ENCODE results near the gene OTC.

Gene OTC

GRCh38 chrX:38352362-38352761 lies at the start of gene OTC:
Gene OTC, plus strand, starts transcription at chrX:38352604. Its CDS starts 93 bp downstream, at chrX:38352697.
- no peak within 1 kb of the TSS for H3K4me3 ChIP-seq (ENCODE audit: low read length)
- no peak for TF ChIP-seq ZNF274 (IDR thresholded peaks at IDR 0.05; ENCODE audit: low read depth, low read length)

- no peak for TF ChIP-seq ZNF274 (IDR thresholded peaks at IDR 0.05; ENCODE audit: low read depth, low read length)
- H3K4me3 ChIP-seq (ENCODE audit: low read length), result no peak overlapping the region
Measured at GRCh38 chrX:38304010-38304409, 48.4 kb upstream of the OTC start.

- H3K4me3 ChIP-seq (ENCODE audit: low read length), result no peak overlapping the region
- TF ChIP-seq ZNF274 (IDR thresholded peaks at IDR 0.05; ENCODE audit: low read depth, low read length), result no peak
Measured at GRCh38 chrX:38305971-38306370, 46.4 kb upstream of the OTC start.

GRCh38 chrX:38311743-38312142 lies 40.7 kb upstream of the OTC start:
- no peak overlapping the region for H3K4me3 ChIP-seq (ENCODE audit: low read length)
- TF ChIP-seq ZNF274 (IDR thresholded peaks at IDR 0.05; ENCODE audit: low read depth, low read length), result no peak

GRCh38 chrX:38312436-38312835 lies 40.0 kb upstream of the OTC start:
- no peak for TF ChIP-seq ZNF274 (IDR thresholded peaks at IDR 0.05; ENCODE audit: low read depth, low read length)
- no peak overlapping the region for H3K4me3 ChIP-seq (ENCODE audit: low read length)

DNA sequence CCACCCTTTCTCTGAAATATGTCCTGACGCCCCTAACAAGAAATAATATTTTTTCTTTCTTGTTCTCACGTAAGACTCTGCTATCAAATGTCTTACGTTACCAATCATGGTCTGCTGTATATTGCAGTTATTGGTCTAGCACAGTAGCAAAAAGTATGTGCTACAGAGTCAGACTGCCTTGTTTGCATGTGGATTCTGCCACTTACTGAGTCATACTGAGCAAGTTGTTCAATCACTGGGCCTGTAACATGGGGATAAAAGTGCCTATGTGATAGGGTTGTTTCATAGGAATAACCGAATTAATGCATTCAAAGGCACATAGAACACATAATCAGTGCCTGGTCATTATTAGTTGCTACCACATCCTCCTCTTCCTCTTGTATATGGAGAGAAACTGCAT lies 39.2 kb upstream of the OTC start:
- no peak for TF ChIP-seq ZNF274 (IDR thresholded peaks at IDR 0.05; ENCODE audit: low read depth, low read length)
- H3K4me3 ChIP-seq (ENCODE audit: low read length), result no peak overlapping the region

DNA sequence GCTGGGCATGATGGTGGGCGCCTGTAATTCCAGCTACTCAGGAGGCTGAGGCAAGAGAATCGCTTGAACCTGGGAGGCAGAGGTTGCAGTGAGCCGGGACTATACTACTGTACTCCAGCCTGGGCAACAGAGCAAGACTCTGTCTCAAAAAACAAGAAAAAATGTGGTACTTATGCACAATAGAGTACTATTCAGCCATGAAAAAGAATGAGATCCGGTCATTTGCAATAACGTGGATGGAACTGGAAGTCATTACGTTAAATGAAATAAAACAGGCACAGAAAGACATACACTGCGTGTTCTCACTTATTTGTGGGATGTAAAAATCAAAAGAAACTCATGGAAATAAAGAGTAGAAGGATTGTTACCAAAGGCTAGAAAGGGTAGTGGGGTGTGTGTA lies 37.2 kb upstream of the OTC start:
- no peak for TF ChIP-seq ZNF274 (IDR thresholded peaks at IDR 0.05; ENCODE audit: low read depth, low read length)
- H3K4me3 ChIP-seq (ENCODE audit: low read length), result no peak overlapping the region

DNA sequence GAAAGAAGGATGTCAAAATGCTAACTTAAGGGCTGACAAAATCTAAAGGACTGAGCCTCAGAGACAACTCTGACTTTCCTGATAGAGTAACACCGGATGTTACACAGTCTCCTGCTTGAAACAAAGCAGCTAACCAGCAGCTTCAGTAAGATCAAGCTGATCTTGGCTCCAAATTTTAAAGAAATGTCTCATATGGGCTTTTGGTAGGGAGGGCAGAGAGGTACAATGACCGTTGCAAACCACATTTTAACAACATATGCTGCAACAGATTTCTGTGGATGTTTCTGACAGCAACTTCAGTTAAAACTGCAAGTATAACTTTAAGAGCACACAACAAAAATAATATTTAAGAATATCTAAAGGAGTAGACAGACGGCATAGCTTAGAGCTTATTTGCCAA lies 34.2 kb upstream of the OTC start:
- TF ChIP-seq ZNF274 (IDR thresholded peaks at IDR 0.05; ENCODE audit: low read depth, low read length), result no peak
- H3K4me3 ChIP-seq (ENCODE audit: low read length), result no peak overlapping the region

GRCh38 chrX:38318606-38319005 lies 33.8 kb upstream of the OTC start:
- no peak overlapping the region for H3K4me3 ChIP-seq (ENCODE audit: low read length)
- no peak for TF ChIP-seq ZNF274 (IDR thresholded peaks at IDR 0.05; ENCODE audit: low read depth, low read length)

- H3K4me3 ChIP-seq (ENCODE audit: low read length), result no peak overlapping the region
- no peak for TF ChIP-seq ZNF274 (IDR thresholded peaks at IDR 0.05; ENCODE audit: low read depth, low read length)
Measured at GRCh38 chrX:38320819-38321218, 31.6 kb upstream of the OTC start.

DNA sequence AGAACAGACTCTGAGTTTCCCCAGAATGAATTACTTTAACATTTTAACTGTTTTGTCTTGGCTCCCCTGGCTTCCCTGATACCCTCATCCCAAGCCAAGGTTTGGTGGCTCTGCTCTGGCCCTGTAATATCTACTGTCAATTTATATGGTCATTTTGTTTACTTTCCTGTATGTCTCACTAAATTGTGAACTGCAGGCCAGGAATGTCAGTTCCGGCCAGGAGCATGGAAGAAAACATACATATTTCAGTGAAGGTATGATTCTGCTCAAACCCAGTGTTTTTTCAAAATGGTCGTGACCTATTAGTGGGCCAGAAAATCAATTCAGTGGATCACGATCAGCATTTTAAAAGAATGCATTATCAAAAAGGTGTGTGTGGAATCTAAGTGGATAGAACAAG lies 26.3 kb upstream of the OTC start:
- H3K4me3 ChIP-seq (ENCODE audit: low read length), result peak overlapping the region; percentile 54; the same call in 1 of the 2 replicates
- no peak for TF ChIP-seq ZNF274 (IDR thresholded peaks at IDR 0.05; ENCODE audit: low read depth, low read length)

GRCh38 chrX:38327007-38327774 lies 25.2 kb upstream of the OTC start, which contains the start of gene RPGR:
Gene RPGR, minus strand, starts transcription at chrX:38327509. Its CDS starts 142 bp downstream, at chrX:38327367.
- peak within 1 kb of the TSS; percentile 54 for H3K4me3 ChIP-seq (ENCODE audit: low read length)
- TF ChIP-seq ZNF274 (IDR thresholded peaks at IDR 0.05; ENCODE audit: low read depth, low read length), result no peak

DNA sequence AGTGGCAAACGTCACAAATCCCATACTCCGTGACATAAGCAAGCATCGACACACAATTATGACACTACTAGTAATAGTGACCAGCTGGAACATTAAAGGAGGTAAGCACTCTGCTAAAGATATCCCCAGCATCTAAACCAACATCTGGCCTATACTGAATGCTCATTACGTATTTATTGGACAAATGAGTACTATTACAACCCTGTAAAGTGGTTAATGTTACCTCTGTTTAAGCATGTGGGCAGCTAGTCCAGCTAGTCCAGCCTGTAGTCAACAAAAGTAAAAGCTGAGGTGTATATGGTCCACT lies 24.7 kb upstream of the OTC start:
- H3K4me3 ChIP-seq (ENCODE audit: low read length), result no peak overlapping the region; the same call in 1 of the 2 replicates
- TF ChIP-seq ZNF274 (IDR thresholded peaks at IDR 0.05; ENCODE audit: low read depth, low read length), result no peak

- no peak overlapping the region for H3K4me3 ChIP-seq (ENCODE audit: low read length)
- no peak for TF ChIP-seq ZNF274 (IDR thresholded peaks at IDR 0.05; ENCODE audit: low read depth, low read length)
Measured at GRCh38 chrX:38332505-38332904, 19.9 kb upstream of the OTC start.

GRCh38 chrX:38335382-38335781 lies 17.0 kb upstream of the OTC start:
- H3K4me3 ChIP-seq (ENCODE audit: low read length), result no peak overlapping the region
- TF ChIP-seq ZNF274 (IDR thresholded peaks at IDR 0.05; ENCODE audit: low read depth, low read length), result no peak

Measured in GM08714 (cell line).